Activated naive CD8-positive, alpha-beta T cell treated with anti-CD3 and anti-CD28 coated beads, Interleukin-2, amount 50 U/mL, for 24 hours (primary cell): ENCODE data around the gene MACROD2.

Source experiments
- ATAC-seq: fragments of 150-1000 bp; cut with Tn5 transposase; one replicate; pipeline ENCODE4 v1.10.0; 2021
- DNase-seq: peaks from one replicate; pipeline ENCODE4 v3.0.0; 2021
- H3K27ac Mint-ChIP-seq: one replicate; pipeline ENCODE4 v1.8.0; 2021; ENCODE audit warnings: mild to moderate bottlenecking, mixed read lengths
- H3K27me3 Mint-ChIP-seq: one replicate; pipeline ENCODE4 v1.8.0; 2021; ENCODE audit warnings: mixed read lengths
- H3K36me3 Mint-ChIP-seq: one replicate; pipeline ENCODE4 v1.8.0; 2021; ENCODE audit warnings: low read depth, mixed read lengths
- H3K4me1 Mint-ChIP-seq: one replicate; pipeline ENCODE4 v1.8.0; 2021; ENCODE audit warnings: mixed read lengths
- H3K4me3 Mint-ChIP-seq: one replicate; pipeline ENCODE4 v1.8.0; 2021; ENCODE audit warnings: mild to moderate bottlenecking, moderate library complexity, mixed read lengths
- H3K9me3 Mint-ChIP-seq: one replicate; pipeline ENCODE4 v1.8.0; 2021; ENCODE audit warnings: mixed read lengths

MACROD2 gene

GRCh38 chr20:14295770-14296309 is 300.5 kb downstream of the MACROD2 start:
- H3K36me3 Mint-ChIP-seq, result no peaks in the 10 kb centered on the region
- H3K9me3 Mint-ChIP-seq, result peaks cover 10% of the 10 kb centered on the region
- no peak overlapping the region for H3K4me3 Mint-ChIP-seq
- no peaks in the 10 kb centered on the region for H3K4me1 Mint-ChIP-seq
- H3K27me3 Mint-ChIP-seq, result no peaks in the 10 kb centered on the region
- H3K27ac Mint-ChIP-seq, result no peak overlapping the region
- ATAC-seq, result no peak
- no peak for DNase-seq

DNA sequence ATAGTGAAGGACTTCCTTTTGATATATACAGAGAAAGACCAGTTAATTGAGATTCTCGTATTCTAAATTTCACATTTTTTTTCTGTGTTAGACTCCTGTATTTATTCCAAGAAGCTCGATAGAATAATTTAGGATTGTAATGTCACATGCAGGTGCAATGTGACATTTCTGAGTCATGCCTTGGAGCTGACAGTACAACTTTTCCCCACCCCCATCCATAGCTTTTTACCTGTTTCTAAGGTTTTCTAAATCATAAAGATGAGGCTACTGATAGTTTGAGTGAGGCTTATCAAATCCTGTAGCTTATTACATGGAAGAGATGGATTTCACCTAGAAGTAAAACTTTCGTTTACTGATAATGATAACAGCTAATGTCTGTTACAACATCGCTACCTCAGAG is 304.5 kb downstream of the MACROD2 start:
- DNase-seq (no peak), ATAC-seq (no peak)
- H3K9me3 Mint-ChIP-seq, result peaks cover 9% of the 10 kb centered on the region
- H3K4me3 Mint-ChIP-seq, result no peak overlapping the region
- H3K27me3 Mint-ChIP-seq, result no peaks in the 10 kb centered on the region
- no peaks in the 10 kb centered on the region for H3K36me3 Mint-ChIP-seq
- H3K27ac Mint-ChIP-seq, result no peak overlapping the region
- no peaks in the 10 kb centered on the region for H3K4me1 Mint-ChIP-seq

DNA sequence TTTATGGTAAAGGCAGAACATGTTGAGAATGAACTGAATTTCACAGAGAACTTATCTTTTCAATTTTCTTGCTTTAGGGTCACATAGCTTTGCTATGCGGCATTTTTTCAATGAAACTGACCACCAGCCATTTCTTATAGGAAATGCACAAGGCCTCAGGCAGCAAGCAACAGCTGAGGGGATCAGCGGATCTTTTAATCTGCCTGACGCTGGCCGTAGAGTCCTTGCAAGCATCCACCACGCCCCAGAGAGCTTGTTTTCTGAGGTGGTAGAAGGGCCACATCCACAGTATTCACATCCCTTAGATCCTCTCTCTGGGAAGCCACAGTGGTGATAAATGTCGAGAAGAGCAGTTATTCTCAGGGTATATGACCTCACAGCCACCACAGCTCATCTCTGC is 307.8 kb downstream of the MACROD2 start:
- H3K27ac Mint-ChIP-seq, result no peak overlapping the region
- no peak overlapping the region for H3K4me3 Mint-ChIP-seq
- peaks cover 18% of the 10 kb centered on the region for H3K9me3 Mint-ChIP-seq
- DNase-seq (no peak), ATAC-seq (no peak)
- no peaks in the 10 kb centered on the region for H3K4me1 Mint-ChIP-seq
- no peaks in the 10 kb centered on the region for H3K27me3 Mint-ChIP-seq
- H3K36me3 Mint-ChIP-seq, result no peaks in the 10 kb centered on the region

- ATAC-seq (no peak), DNase-seq (no peak)
- no peaks in the 10 kb centered on the region for H3K27me3 Mint-ChIP-seq
- H3K4me1 Mint-ChIP-seq, result no peaks in the 10 kb centered on the region
- H3K27ac Mint-ChIP-seq, result no peak overlapping the region
- no peaks in the 10 kb centered on the region for H3K36me3 Mint-ChIP-seq
- no peak overlapping the region for H3K4me3 Mint-ChIP-seq
- H3K9me3 Mint-ChIP-seq, result peaks cover 15% of the 10 kb centered on the region
Measured at GRCh38 chr20:14303651-14304050, 308.3 kb downstream of the MACROD2 start.

GRCh38 chr20:14304472-14304871 is 309.2 kb downstream of the MACROD2 start:
- H3K4me1 Mint-ChIP-seq, result no peaks in the 10 kb centered on the region
- ATAC-seq (no peak), DNase-seq (no peak)
- H3K36me3 Mint-ChIP-seq, result no peaks in the 10 kb centered on the region
- no peak overlapping the region for H3K27ac Mint-ChIP-seq
- H3K27me3 Mint-ChIP-seq, result no peaks in the 10 kb centered on the region
- H3K9me3 Mint-ChIP-seq, result peaks cover 13% of the 10 kb centered on the region
- no peak overlapping the region for H3K4me3 Mint-ChIP-seq

DNA sequence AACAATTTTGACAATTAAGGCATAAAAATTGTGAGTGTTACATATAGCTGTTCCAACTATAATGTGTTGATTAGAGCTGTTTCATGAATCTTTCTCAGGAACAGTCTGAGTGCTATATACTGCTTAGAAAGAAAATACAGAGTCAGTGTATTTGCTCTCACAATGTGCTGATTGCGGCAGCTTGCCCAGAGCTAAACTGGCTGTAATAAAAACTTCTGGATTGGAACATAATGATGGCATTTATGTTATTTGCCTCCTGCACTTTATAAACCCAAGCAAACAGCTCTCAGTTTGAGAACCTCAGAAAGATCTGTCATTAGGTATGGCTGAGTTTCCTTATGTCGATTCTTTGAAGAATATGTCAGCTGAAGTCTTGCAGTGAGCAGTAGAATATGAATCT is 312.6 kb downstream of the MACROD2 start:
- ATAC-seq (no peak), DNase-seq (no peak)
- Mint-ChIP-seq H3K36me3 (no peaks in the 10 kb centered on the region), H3K27ac (no peak overlapping the region), H3K27me3 (no peaks in the 10 kb centered on the region), H3K9me3 (peaks cover 13% of the 10 kb centered on the region), H3K4me3 (no peak overlapping the region), H3K4me1 (no peaks in the 10 kb centered on the region)

DNA sequence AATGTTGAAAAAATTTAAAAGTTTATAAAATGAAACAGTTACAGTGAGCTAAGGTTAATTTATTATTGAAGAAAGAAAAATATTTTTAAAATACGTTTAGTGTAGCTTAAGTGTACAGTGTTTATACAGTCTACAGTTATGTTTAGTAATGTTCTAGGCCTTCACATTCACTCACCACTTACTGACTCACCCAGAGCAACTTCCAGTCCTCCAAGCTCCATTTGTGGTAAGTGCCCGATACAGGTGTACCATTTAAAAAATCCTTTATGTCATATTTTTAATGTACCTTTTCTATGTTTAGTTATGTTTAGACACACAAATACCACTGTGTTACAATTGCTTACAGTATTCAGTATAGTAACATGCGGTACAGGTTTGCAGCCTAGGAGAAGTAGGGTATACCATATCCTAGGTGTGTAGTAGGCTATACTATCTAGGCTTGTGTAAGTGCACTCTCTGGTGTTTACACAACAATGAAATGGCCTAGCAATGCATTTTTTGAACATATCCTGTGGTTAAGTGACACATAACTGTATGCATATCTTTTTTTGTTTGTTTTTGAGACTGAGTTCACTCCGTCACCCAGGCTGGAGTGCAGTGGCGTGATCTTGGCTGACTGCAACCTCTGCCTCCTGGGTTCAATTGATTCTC is 315.8 kb downstream of the MACROD2 start:
- no peaks in the 10 kb centered on the region for H3K9me3 Mint-ChIP-seq
- no peak overlapping the region for H3K4me3 Mint-ChIP-seq
- no peaks in the 10 kb centered on the region for H3K36me3 Mint-ChIP-seq
- H3K27ac Mint-ChIP-seq, result no peak overlapping the region
- ATAC-seq (no peak), DNase-seq (no peak)
- no peaks in the 10 kb centered on the region for H3K27me3 Mint-ChIP-seq
- H3K4me1 Mint-ChIP-seq, result no peaks in the 10 kb centered on the region

- Mint-ChIP-seq H3K27me3 (no peaks in the 10 kb centered on the region), H3K4me1 (no peaks in the 10 kb centered on the region)
Measured at GRCh38 chr20:14312001-14312400, 316.7 kb downstream of the MACROD2 start.

GRCh38 chr20:14313341-14314020 is 318.2 kb downstream of the MACROD2 start:
- Mint-ChIP-seq H3K27me3 (no peaks in the 10 kb centered on the region), H3K36me3 (no peaks in the 10 kb centered on the region), H3K4me3 (no peak overlapping the region), H3K4me1 (no peaks in the 10 kb centered on the region), H3K27ac (no peak overlapping the region), H3K9me3 (no peaks in the 10 kb centered on the region)
- DNase-seq (no peak), ATAC-seq (no peak)

More at GRCh38 chr20:14312001-14312400, 316.7 kb downstream of the MACROD2 start:
- no peak for ATAC-seq
- no peak for DNase-seq
- Mint-ChIP-seq H3K36me3 (no peaks in the 10 kb centered on the region), H3K4me3 (no peak overlapping the region), H3K27ac (no peak overlapping the region), H3K9me3 (no peaks in the 10 kb centered on the region)

GRCh38 chr20:14319704-14320103 is 324.4 kb downstream of the MACROD2 start:
- Mint-ChIP-seq H3K36me3 (no peaks in the 10 kb centered on the region), H3K9me3 (peaks cover 6% of the 10 kb centered on the region), H3K4me1 (no peaks in the 10 kb centered on the region), H3K4me3 (no peak overlapping the region), H3K27me3 (no peaks in the 10 kb centered on the region), H3K27ac (no peak overlapping the region)
- ATAC-seq (no peak), DNase-seq (no peak)

DNA sequence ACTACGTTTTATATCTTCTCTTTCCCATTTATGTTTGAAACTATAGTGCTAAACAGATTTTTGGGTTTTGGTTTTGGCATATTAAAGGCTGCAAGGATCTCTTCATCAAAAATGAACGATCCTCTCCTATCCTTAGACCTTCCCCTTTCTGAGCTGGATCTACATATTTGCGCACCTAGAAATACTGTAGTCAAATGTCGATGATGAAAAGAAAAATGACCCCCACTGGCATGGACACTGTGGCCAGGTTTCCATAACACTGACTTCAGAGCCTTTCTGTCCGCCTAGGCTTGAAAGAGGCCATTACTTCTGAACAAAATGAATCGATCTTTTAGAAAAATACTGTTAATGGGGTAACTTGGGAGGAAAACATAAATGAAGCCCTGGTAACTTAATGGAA is 336.3 kb downstream of the MACROD2 start:
- Mint-ChIP-seq H3K4me1 (no peaks in the 10 kb centered on the region), H3K9me3 (no peaks in the 10 kb centered on the region), H3K27ac (no peak overlapping the region), H3K4me3 (no peak overlapping the region), H3K27me3 (no peaks in the 10 kb centered on the region), H3K36me3 (no peaks in the 10 kb centered on the region)
- ATAC-seq (no peak), DNase-seq (no peak)

DNA sequence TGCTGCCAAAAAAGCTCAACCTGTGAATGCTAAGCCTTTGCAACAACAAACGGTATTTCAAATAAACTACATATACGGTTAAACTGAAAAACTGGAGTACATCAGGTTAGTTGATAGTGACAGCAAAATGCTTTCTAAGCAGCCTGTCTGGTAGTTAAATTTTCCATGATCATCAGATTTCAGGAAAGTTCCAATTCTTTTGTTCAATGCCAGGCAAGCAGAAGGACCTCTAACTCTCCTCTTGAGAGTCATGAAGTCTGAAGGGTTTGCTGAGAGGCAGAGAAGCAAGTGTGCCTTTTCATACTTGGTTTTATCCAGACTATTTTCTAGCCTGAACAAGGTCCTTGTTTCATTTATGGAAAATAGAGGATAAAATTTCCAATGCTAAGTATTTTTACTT is 337.6 kb downstream of the MACROD2 start:
- DNase-seq (no peak), ATAC-seq (no peak)
- Mint-ChIP-seq H3K4me1 (no peaks in the 10 kb centered on the region), H3K27ac (no peak overlapping the region), H3K27me3 (no peaks in the 10 kb centered on the region), H3K4me3 (no peak overlapping the region), H3K9me3 (no peaks in the 10 kb centered on the region), H3K36me3 (no peaks in the 10 kb centered on the region)

GRCh38 chr20:14333721-14334120 is 338.4 kb downstream of the MACROD2 start:
- no peaks in the 10 kb centered on the region for H3K36me3 Mint-ChIP-seq
- no peak for ATAC-seq
- DNase-seq, result no peak
- no peak overlapping the region for H3K27ac Mint-ChIP-seq
- H3K9me3 Mint-ChIP-seq, result no peaks in the 10 kb centered on the region
- H3K4me3 Mint-ChIP-seq, result no peak overlapping the region
- no peaks in the 10 kb centered on the region for H3K27me3 Mint-ChIP-seq
- no peaks in the 10 kb centered on the region for H3K4me1 Mint-ChIP-seq

- no peaks in the 10 kb centered on the region for H3K9me3 Mint-ChIP-seq
- no peak overlapping the region for H3K27ac Mint-ChIP-seq
- H3K36me3 Mint-ChIP-seq, result no peaks in the 10 kb centered on the region
- no peak overlapping the region for H3K4me3 Mint-ChIP-seq
- ATAC-seq (no peak), DNase-seq (no peak)
- no peaks in the 10 kb centered on the region for H3K4me1 Mint-ChIP-seq
- H3K27me3 Mint-ChIP-seq, result no peaks in the 10 kb centered on the region
Measured at GRCh38 chr20:14334306-14334930, 339.1 kb downstream of the MACROD2 start.

- H3K36me3 Mint-ChIP-seq, result no peaks in the 10 kb centered on the region
- H3K4me3 Mint-ChIP-seq, result no peak overlapping the region
- ATAC-seq (no peak), DNase-seq (no peak)
- H3K27ac Mint-ChIP-seq, result no peak overlapping the region
- no peaks in the 10 kb centered on the region for H3K27me3 Mint-ChIP-seq
- no peaks in the 10 kb centered on the region for H3K4me1 Mint-ChIP-seq
- no peaks in the 10 kb centered on the region for H3K9me3 Mint-ChIP-seq
Measured at GRCh38 chr20:14335052-14335451, 339.7 kb downstream of the MACROD2 start.
